ENCODE results near the gene HMG20A.

HMG20A gene

DNA sequence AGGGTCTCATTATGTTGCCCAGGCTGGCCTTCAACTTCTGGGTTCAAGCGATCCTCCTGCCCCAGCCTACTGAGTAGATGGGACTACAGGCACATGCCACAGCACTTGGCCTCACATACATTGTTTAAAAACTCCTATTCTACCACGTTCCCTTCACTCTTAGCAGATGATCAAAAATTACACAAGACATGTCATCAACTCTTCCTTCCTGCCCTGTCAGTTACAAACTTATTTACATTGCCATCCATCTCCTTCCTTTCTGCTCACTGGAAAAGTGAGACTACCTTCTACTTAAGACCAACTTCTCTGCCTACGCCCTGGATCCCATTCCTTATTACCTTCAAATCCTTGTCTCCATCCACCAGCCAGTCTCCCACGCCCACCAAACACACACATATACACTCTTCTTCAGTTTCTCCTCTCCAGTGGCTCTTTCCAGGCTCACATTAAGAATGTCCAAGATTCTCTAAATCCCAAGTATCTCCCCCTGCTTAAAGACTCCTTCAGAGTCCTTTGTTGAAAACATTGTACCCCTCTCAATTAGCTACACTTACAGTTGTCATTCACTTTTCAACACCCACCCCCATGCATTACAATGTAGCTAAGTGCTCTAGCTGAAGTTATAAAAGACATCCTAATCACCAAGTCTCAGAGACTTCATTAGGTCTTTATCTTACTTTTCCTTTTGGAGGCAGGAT, 5.1 kb upstream of the HMG20A start:
- TF ChIP-seq, protein P1, sequence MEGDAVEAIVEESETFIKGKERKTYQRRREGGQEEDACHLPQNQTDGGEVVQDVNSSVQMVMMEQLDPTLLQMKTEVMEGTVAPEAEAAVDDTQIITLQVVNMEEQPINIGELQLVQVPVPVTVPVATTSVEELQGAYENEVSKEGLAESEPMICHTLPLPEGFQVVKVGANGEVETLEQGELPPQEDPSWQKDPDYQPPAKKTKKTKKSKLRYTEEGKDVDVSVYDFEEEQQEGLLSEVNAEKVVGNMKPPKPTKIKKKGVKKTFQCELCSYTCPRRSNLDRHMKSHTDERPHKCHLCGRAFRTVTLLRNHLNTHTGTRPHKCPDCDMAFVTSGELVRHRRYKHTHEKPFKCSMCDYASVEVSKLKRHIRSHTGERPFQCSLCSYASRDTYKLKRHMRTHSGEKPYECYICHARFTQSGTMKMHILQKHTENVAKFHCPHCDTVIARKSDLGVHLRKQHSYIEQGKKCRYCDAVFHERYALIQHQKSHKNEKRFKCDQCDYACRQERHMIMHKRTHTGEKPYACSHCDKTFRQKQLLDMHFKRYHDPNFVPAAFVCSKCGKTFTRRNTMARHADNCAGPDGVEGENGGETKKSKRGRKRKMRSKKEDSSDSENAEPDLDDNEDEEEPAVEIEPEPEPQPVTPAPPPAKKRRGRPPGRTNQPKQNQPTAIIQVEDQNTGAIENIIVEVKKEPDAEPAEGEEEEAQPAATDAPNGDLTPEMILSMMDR (IDR thresholded peaks at IDR 0.05; ENCODE audit: low read depth, low read length): no peak
- no peak for DNase-seq (ENCODE audit: extremely low read depth, low read depth)

DNA sequence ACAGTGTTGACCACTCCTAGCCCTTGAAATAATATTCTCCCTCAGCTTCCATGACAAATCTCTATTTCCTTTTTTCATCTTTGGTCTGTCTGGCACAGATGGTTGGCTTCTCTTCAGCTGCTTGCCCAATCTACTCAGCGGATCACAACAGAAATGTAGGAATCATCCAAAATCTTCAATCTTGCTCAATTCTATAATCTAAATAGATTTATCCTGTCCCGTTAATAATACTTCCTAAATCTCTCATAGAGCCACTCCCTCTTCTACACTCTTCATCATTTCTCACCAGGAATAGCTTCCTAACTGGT, 4.6 kb upstream of the HMG20A start:
- peak; percentile 51 for DNase-seq (ENCODE audit: extremely low read depth, low read depth)
- TF ChIP-seq, protein P1 (IDR thresholded peaks at IDR 0.05; ENCODE audit: low read depth, low read length): no peak

DNA sequence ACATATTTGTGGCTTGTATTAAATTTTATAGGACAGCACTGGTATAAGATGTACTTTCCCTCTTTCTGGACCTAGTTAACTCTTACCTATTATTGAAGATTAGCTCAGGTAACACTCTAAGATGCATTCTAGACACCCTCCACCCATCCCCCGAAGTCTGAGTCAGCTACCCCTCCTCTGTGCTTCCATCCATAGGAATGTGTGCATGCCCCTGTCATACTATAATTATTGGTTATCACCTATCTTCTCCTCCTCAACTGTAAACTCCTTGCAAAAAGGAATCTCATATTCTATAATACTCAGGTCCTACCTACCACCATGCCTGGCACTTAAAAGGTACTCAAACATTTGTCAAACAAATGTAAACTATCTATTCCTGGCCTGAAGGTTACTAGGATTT, 3.7 kb upstream of the HMG20A start:
- TF ChIP-seq, protein P1 (IDR thresholded peaks at IDR 0.05; ENCODE audit: low read depth, low read length): no peak
- DNase-seq (ENCODE audit: extremely low read depth, low read depth): no peak

- TF ChIP-seq, protein P1 (IDR thresholded peaks at IDR 0.05; ENCODE audit: low read depth, low read length): no peak
- no peak for DNase-seq (ENCODE audit: extremely low read depth, low read depth)
Measured at GRCh38 chr15:77417602-77418001, 3.1 kb upstream of the HMG20A start.

DNA sequence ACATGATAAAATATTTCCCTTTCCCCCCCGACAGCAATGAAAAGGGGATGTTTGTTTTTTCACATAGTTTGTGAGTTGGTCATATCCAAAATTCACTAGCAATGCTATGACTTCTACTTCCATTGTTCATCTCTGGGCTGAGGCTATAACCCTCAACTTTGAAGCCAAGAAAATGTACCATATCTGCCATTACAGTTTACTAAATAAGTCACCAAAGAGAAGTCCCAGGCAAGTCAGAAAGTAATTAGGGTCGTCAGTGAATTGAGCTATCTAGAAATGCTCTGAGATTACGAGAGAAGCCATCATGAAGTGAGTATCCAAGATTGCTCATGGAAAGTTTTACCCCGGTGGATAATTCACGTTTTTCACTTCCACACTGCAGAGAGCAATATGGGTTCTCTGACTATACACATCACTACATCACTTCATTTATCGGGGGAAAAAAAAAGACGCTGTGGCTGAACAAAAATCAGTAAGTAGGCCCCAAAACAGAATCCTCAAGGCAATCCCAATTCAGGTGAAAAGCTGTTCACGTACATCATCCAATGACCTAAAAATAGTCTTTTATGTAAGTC, 2.2 kb upstream of the HMG20A start:
- no peak for DNase-seq (ENCODE audit: extremely low read depth, low read depth)
- TF ChIP-seq, protein P1 (IDR thresholded peaks at IDR 0.05; ENCODE audit: low read depth, low read length): no peak

DNA sequence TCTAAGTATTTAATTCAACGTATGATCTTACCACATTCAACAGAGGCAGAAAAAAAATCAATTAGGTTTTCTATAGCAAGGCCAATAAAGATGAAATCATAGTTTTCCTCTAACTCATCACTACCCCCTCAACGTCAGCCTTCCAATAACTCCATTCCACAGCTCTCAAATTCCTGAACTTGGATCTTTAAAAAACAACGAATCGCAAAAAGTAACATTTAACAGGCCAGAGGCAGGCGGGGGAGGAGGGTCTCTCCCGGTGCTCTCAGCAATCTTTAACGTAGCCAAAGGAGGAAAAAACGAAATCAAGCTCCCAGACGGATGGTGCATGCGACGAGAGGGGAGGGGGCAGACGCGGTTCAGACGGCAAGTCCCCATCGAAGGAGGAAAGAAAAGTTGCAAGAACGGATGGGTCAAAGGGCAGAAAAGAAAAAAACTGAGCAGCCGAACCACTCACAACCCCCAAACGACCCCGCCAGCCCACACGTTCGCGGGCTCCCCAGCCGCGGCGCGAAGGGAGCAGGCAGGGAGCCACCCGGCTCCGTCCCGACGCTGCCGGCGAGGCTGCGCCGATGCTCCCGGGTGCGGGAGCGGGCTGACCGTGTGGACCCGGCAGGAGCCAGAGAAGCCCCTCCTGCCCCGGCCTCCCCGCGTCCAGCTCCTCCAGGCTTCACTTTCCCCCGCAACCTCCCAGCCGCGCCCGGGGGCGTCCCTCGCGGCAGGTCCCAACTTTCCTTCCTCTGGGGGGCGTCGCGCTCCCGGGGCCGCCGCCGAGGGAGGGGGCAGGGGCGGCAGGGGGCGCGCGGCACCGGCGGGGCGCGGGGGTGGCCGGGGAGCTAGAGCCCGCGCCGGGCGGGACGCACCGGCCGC, 1.5 kb upstream of the HMG20A start:
- DNase-seq (ENCODE audit: extremely low read depth, low read depth): no peak
- TF ChIP-seq, protein P1 (IDR thresholded peaks at IDR 0.05; ENCODE audit: low read depth, low read length): peak; percentile 27
